T-helper 2 cell treated with Interferon-gamma antibody and Interleukin-4, amounts not matched to agents 5 μg/mL and 100 μg/mL, for 36 hours (primary cell): ENCODE measurements around the gene ZNF526.
A peak's percentile ranks its signal among the peaks of the same experiment; 100 is the strongest.
"Not testable (repeated sequence)": the region's sequence is repeated elsewhere in the genome, so short reads cannot be mapped to it uniquely, and the experiment has no call there.

Experiments used
- DNase-seq: peaks from one replicate; pipeline ENCODE4 v3.0.0; 2021; ENCODE audit warnings: low spot score
- H3K27ac Mint-ChIP-seq: one replicate; pipeline ENCODE4 v1.8.0; 2021; ENCODE audit warnings: mild to moderate bottlenecking, mixed read lengths
- H3K27me3 Mint-ChIP-seq: one replicate; pipeline ENCODE4 v1.8.0; 2021; ENCODE audit warnings: low read depth, mixed read lengths
- H3K36me3 Mint-ChIP-seq: one replicate; pipeline ENCODE4 v1.8.0; 2021; ENCODE audit warnings: low read depth, mixed read lengths
- H3K4me1 Mint-ChIP-seq: one replicate; pipeline ENCODE4 v1.8.0; 2021; ENCODE audit warnings: low read depth, mixed read lengths
- H3K4me3 Mint-ChIP-seq: one replicate; pipeline ENCODE4 v1.8.0; 2022; ENCODE audit warnings: mild to moderate bottlenecking, moderate library complexity, mixed read lengths
- H3K9me3 Mint-ChIP-seq: one replicate; pipeline ENCODE4 v1.8.0; 2021; ENCODE audit warnings: mixed read lengths

The ZNF526 gene

GRCh38 chr19:42266928-42267603 is 47.0 kb downstream of the ZNF526 start:
- not testable (repeated sequence) for H3K36me3 Mint-ChIP-seq, H3K9me3 Mint-ChIP-seq, H3K27ac Mint-ChIP-seq, H3K4me3 Mint-ChIP-seq, H3K27me3 Mint-ChIP-seq, DNase-seq
- H3K4me1 Mint-ChIP-seq: peaks cover 30% of the 10 kb centered on the region

- DNase-seq: no peak
- Mint-ChIP-seq H3K4me1 (peaks cover 29% of the 10 kb centered on the region), H3K27me3 (peaks cover 1% of the 10 kb centered on the region), H3K4me3 (no peak overlapping the region), H3K36me3 (peaks cover 7% of the 10 kb centered on the region), H3K9me3 (no peaks in the 10 kb centered on the region), H3K27ac (no peak overlapping the region)
Observed at GRCh38 chr19:42267644-42268141, 47.6 kb downstream of the ZNF526 start.

- Mint-ChIP-seq H3K4me3 (no peak overlapping the region), H3K27me3 (no peaks in the 10 kb centered on the region), H3K4me1 (peaks cover 28% of the 10 kb centered on the region), H3K36me3 (peaks cover 7% of the 10 kb centered on the region), H3K27ac (no peak overlapping the region), H3K9me3 (no peaks in the 10 kb centered on the region)
- peak; percentile 99 for DNase-seq
Observed at GRCh38 chr19:42268142-42268703, 48.1 kb downstream of the ZNF526 start.

- Mint-ChIP-seq H3K27ac (no peak within 1 kb of the TSS), H3K27me3 (no peaks in the 10 kb centered on the region), H3K4me3 (no peak within 1 kb of the TSS), H3K36me3 (peaks cover 11% of the 10 kb centered on the region), H3K4me1 (peaks cover 28% of the 10 kb centered on the region), H3K9me3 (no peaks in the 10 kb centered on the region)
- peak; percentile 99 for DNase-seq
Observed at GRCh38 chr19:42268704-42269477, 48.8 kb downstream of the ZNF526 start, which contains the start of gene CIC. TSS of gene CIC (plus strand) at chr19:42269252. CDS start at chr19:42271784, 2,532 bp downstream.

GRCh38 chr19:42269478-42270345 is 49.6 kb downstream of the ZNF526 start:
- H3K4me1 Mint-ChIP-seq: peaks cover 28% of the 10 kb centered on the region
- H3K4me3 Mint-ChIP-seq: no peak overlapping the region
- H3K27ac Mint-ChIP-seq: no peak overlapping the region
- no peak for DNase-seq
- no peaks in the 10 kb centered on the region for H3K9me3 Mint-ChIP-seq
- H3K27me3 Mint-ChIP-seq: no peaks in the 10 kb centered on the region
- H3K36me3 Mint-ChIP-seq: peaks cover 15% of the 10 kb centered on the region

GRCh38 chr19:42270346-42271044 is 50.4 kb downstream of the ZNF526 start:
- Mint-ChIP-seq H3K36me3 (peaks cover 21% of the 10 kb centered on the region), H3K27ac (no peak overlapping the region), H3K4me3 (no peak overlapping the region), H3K9me3 (no peaks in the 10 kb centered on the region), H3K27me3 (no peaks in the 10 kb centered on the region), H3K4me1 (peaks cover 33% of the 10 kb centered on the region)
- DNase-seq: peak; percentile 70

GRCh38 chr19:42271045-42271419 is 50.9 kb downstream of the ZNF526 start:
- H3K36me3 Mint-ChIP-seq: peaks cover 22% of the 10 kb centered on the region
- H3K27me3 Mint-ChIP-seq: no peaks in the 10 kb centered on the region
- no peak overlapping the region for H3K4me3 Mint-ChIP-seq

GRCh38 chr19:42271861-42272534 is 51.9 kb downstream of the ZNF526 start:
- peaks cover 46% of the 10 kb centered on the region for H3K4me1 Mint-ChIP-seq
- peaks cover 24% of the 10 kb centered on the region for H3K36me3 Mint-ChIP-seq
- DNase-seq: no peak
- H3K27ac Mint-ChIP-seq: no peak overlapping the region
- no peak overlapping the region for H3K4me3 Mint-ChIP-seq
- H3K27me3 Mint-ChIP-seq: no peaks in the 10 kb centered on the region
- H3K9me3 Mint-ChIP-seq: no peaks in the 10 kb centered on the region

More at GRCh38 chr19:42271045-42271419, 50.9 kb downstream of the ZNF526 start:
- Mint-ChIP-seq H3K27ac (no peak overlapping the region), H3K9me3 (no peaks in the 10 kb centered on the region), H3K4me1 (peaks cover 37% of the 10 kb centered on the region)
- no peak for DNase-seq

GRCh38 chr19:42272535-42272897 is 52.4 kb downstream of the ZNF526 start:
- Mint-ChIP-seq H3K27ac (no peak overlapping the region), H3K36me3 (peaks cover 24% of the 10 kb centered on the region), H3K4me3 (no peak overlapping the region), H3K27me3 (no peaks in the 10 kb centered on the region), H3K9me3 (no peaks in the 10 kb centered on the region), H3K4me1 (peaks cover 47% of the 10 kb centered on the region)
- DNase-seq: no peak

- H3K27me3 Mint-ChIP-seq: no peaks in the 10 kb centered on the region
- H3K36me3 Mint-ChIP-seq: peaks cover 24% of the 10 kb centered on the region
- H3K4me3 Mint-ChIP-seq: no peak overlapping the region
- DNase-seq: no peak
- no peaks in the 10 kb centered on the region for H3K9me3 Mint-ChIP-seq
- no peak overlapping the region for H3K27ac Mint-ChIP-seq
- peaks cover 42% of the 10 kb centered on the region for H3K4me1 Mint-ChIP-seq
Observed at GRCh38 chr19:42272989-42273406, 52.9 kb downstream of the ZNF526 start.

GRCh38 chr19:42273407-42274064 is 53.4 kb downstream of the ZNF526 start:
- Mint-ChIP-seq H3K4me3 (no peak overlapping the region), H3K27me3 (no peaks in the 10 kb centered on the region), H3K27ac (no peak overlapping the region), H3K4me1 (peaks cover 45% of the 10 kb centered on the region), H3K36me3 (peaks cover 28% of the 10 kb centered on the region), H3K9me3 (no peaks in the 10 kb centered on the region)
- DNase-seq: no peak

- Mint-ChIP-seq H3K36me3 (peaks cover 28% of the 10 kb centered on the region), H3K27me3 (no peaks in the 10 kb centered on the region), H3K4me1 (peaks cover 50% of the 10 kb centered on the region), H3K4me3 (no peak overlapping the region), H3K27ac (peak overlapping the region; percentile 58), H3K9me3 (no peaks in the 10 kb centered on the region)
- DNase-seq: no peak
Observed at GRCh38 chr19:42274065-42274682, 54.1 kb downstream of the ZNF526 start.
